ENCODE data around the gene DUOXA2.

Gene DUOXA2

GRCh38 chr15:45115312-45115820 is 1.2 kb downstream of the DUOXA2 start:
- DNase-seq (ENCODE audit: low read depth): no peak
- no peak overlapping the region for H3K4me3 ChIP-seq (ENCODE audit: low read length)
- TF ChIP-seq CTCF (conservative IDR thresholded peaks at IDR 0.05; ENCODE audit: low read length): no peak

- no peak for DNase-seq (ENCODE audit: low read depth)
- TF ChIP-seq CTCF (conservative IDR thresholded peaks at IDR 0.05; ENCODE audit: low read length): no peak
- H3K4me3 ChIP-seq (ENCODE audit: low read length): no peak overlapping the region
These were observed 1.9 kb downstream of the DUOXA2 start for GRCh38 chr15:45116006-45116481.

GRCh38 chr15:45116482-45117307 is 2.6 kb downstream of the DUOXA2 start:
- no peak overlapping the region for H3K4me3 ChIP-seq (ENCODE audit: low read length)
- TF ChIP-seq CTCF (conservative IDR thresholded peaks at IDR 0.05; ENCODE audit: low read length): no peak
- no peak for DNase-seq (ENCODE audit: low read depth)

- TF ChIP-seq CTCF (conservative IDR thresholded peaks at IDR 0.05; ENCODE audit: low read length): no peak
- DNase-seq (ENCODE audit: low read depth): no peak
- no peak overlapping the region; the same call in 1 of the 2 replicates for H3K4me3 ChIP-seq (ENCODE audit: low read length)
These were observed 3.4 kb downstream of the DUOXA2 start for GRCh38 chr15:45117308-45118130.

- peak; percentile 81 for DNase-seq (ENCODE audit: low read depth)
- H3K4me3 ChIP-seq (ENCODE audit: low read length): no peak overlapping the region; the same call in 1 of the 2 replicates
- TF ChIP-seq CTCF (conservative IDR thresholded peaks at IDR 0.05; ENCODE audit: low read length): peak; percentile 100
These were observed 4.0 kb downstream of the DUOXA2 start for GRCh38 chr15:45118131-45118588.

- no peak for DNase-seq (ENCODE audit: low read depth)
- H3K4me3 ChIP-seq (ENCODE audit: low read length): no peak overlapping the region
- TF ChIP-seq CTCF (conservative IDR thresholded peaks at IDR 0.05; ENCODE audit: low read length): no peak
These were observed 4.9 kb downstream of the DUOXA2 start for GRCh38 chr15:45118996-45119395.

Data from AG10803 (cell line).